KMS-11 (cell line): ENCODE data around the gene GATA5.

Experiments used
- H2AFZ ChIP-seq: fragments of 200-600 bp; sonication (generic); 2 replicates; pipeline ENCODE4 v1.6.1; 2016; ENCODE audit warnings: antibody characterized with exemption, mixed run types, low read depth
- H3K27ac ChIP-seq: fragments of 200-600 bp; sonication (generic); 2 replicates; pipeline ENCODE4 v1.6.1; 2016; ENCODE audit warnings: mild to moderate bottlenecking, mixed run types
- H3K27me3 ChIP-seq: fragments of 200-600 bp; sonication (generic); 2 replicates; pipeline ENCODE4 v1.6.1; 2017; ENCODE audit warnings: mild to moderate bottlenecking, low read depth, mixed run types, moderate library complexity; ENCODE audit not compliant: insufficient read depth
- H3K36me3 ChIP-seq: fragments of 200-600 bp; sonication (generic); 2 replicates; pipeline ENCODE4 v1.6.1; 2017; ENCODE audit warnings: mild to moderate bottlenecking, mixed run types; ENCODE audit not compliant: insufficient read depth
- H3K4me1 ChIP-seq: fragments of 200-600 bp; sonication (generic); 2 replicates; pipeline ENCODE4 v1.6.1; 2016; ENCODE audit warnings: mild to moderate bottlenecking, low read depth, mixed run types; ENCODE audit not compliant: poor library complexity, severe bottlenecking
- H3K4me2 ChIP-seq: fragments of 200-600 bp; sonication (generic); 2 replicates; pipeline ENCODE4 v1.7.0; 2016; ENCODE audit warnings: mild to moderate bottlenecking, mixed run types
- H3K4me3 ChIP-seq: fragments of 200-600 bp; sonication (generic); IDR thresholded peaks from 2 replicates; pipeline ENCODE4 v1.6.1; 2017; ENCODE audit warnings: low read depth, low read length, mixed read lengths; ENCODE audit not compliant: insufficient read depth
- H3K79me2 ChIP-seq: fragments of 200-600 bp; sonication (generic); 2 replicates; pipeline ENCODE4 v1.6.1; 2016; ENCODE audit warnings: low read depth, mixed run types; ENCODE audit not compliant: insufficient read depth
- H3K9ac ChIP-seq: fragments of 200-600 bp; sonication (generic); 2 replicates; pipeline ENCODE4 v1.6.1; 2016; ENCODE audit warnings: mild to moderate bottlenecking, mixed run types
- H4K20me1 ChIP-seq: fragments of 200-600 bp; sonication (generic); 2 replicates; pipeline ENCODE4 v1.6.1; 2016; ENCODE audit warnings: mild to moderate bottlenecking, mixed run types; ENCODE audit not compliant: insufficient read depth
- CTCF ChIP-seq: fragments of 200-600 bp; sonication (generic); conservative IDR thresholded peaks from 2 replicates; pipeline ENCODE4 v1.6.1; 2017; ENCODE audit warnings: low read depth, mild to moderate bottlenecking, antibody characterized with exemption, low read length, moderate library complexity, mixed read lengths

The GATA5 gene

GRCh38 chr20:62437927-62438326 is 37.9 kb downstream of the GATA5 start:
- H3K9ac ChIP-seq: no peak overlapping the region
- no peaks in the 10 kb centered on the region for H3K36me3 ChIP-seq
- H3K27me3 ChIP-seq: peaks cover 100% of the 10 kb centered on the region
- no peak overlapping the region for H3K27ac ChIP-seq
- H4K20me1 ChIP-seq: no peaks in the 10 kb centered on the region
- no peak for TF ChIP-seq CTCF
- no peak overlapping the region for H3K4me3 ChIP-seq
- no peak overlapping the region for H2AFZ ChIP-seq
- no peaks in the 10 kb centered on the region for H3K4me1 ChIP-seq
- H3K4me2 ChIP-seq: no peak overlapping the region
- H3K79me2 ChIP-seq: no peaks in the 10 kb centered on the region

- TF ChIP-seq CTCF: no peak
- Histone ChIP-seq H3K79me2 (no peaks in the 10 kb centered on the region), H3K4me2 (no peak overlapping the region), H3K9ac (no peak overlapping the region), H4K20me1 (no peaks in the 10 kb centered on the region), H3K4me1 (no peaks in the 10 kb centered on the region), H3K4me3 (no peak overlapping the region), H3K27ac (no peak overlapping the region), H3K27me3 (peaks cover 100% of the 10 kb centered on the region), H2AFZ (no peak overlapping the region), H3K36me3 (no peaks in the 10 kb centered on the region)
These were observed 38.3 kb downstream of the GATA5 start for GRCh38 chr20:62437496-62437895.

GRCh38 chr20:62436692-62437091 is 39.1 kb downstream of the GATA5 start:
- no peaks in the 10 kb centered on the region for H3K4me1 ChIP-seq
- H4K20me1 ChIP-seq: no peaks in the 10 kb centered on the region
- H3K4me3 ChIP-seq: no peak overlapping the region
- H3K9ac ChIP-seq: no peak overlapping the region
- no peak overlapping the region for H2AFZ ChIP-seq
- no peaks in the 10 kb centered on the region for H3K36me3 ChIP-seq
- H3K27ac ChIP-seq: no peak overlapping the region
- no peaks in the 10 kb centered on the region for H3K79me2 ChIP-seq
- H3K27me3 ChIP-seq: peaks cover 100% of the 10 kb centered on the region
- TF ChIP-seq CTCF: no peak
- no peak overlapping the region for H3K4me2 ChIP-seq

GRCh38 chr20:62433658-62434497 is 41.9 kb downstream of the GATA5 start:
- Histone ChIP-seq H4K20me1 (no peaks in the 10 kb centered on the region), H3K79me2 (no peaks in the 10 kb centered on the region), H3K36me3 (no peaks in the 10 kb centered on the region), H3K4me1 (no peaks in the 10 kb centered on the region), H2AFZ (no peak overlapping the region), H3K4me3 (no peak overlapping the region), H3K9ac (no peak overlapping the region), H3K27me3 (peaks cover 100% of the 10 kb centered on the region), H3K4me2 (no peak overlapping the region), H3K27ac (no peak overlapping the region)
- no peak for TF ChIP-seq CTCF
